Measurements from ENCODE around the gene GDPD3.

The GDPD3 gene

GRCh38 chr16:30094541-30095165 is 18.7 kb downstream of the GDPD3 start:
- DNase-seq: no peak

- peak; percentile 87 for DNase-seq
These were observed 20.8 kb downstream of the GDPD3 start for GRCh38 chr16:30092373-30093010.

DNA sequence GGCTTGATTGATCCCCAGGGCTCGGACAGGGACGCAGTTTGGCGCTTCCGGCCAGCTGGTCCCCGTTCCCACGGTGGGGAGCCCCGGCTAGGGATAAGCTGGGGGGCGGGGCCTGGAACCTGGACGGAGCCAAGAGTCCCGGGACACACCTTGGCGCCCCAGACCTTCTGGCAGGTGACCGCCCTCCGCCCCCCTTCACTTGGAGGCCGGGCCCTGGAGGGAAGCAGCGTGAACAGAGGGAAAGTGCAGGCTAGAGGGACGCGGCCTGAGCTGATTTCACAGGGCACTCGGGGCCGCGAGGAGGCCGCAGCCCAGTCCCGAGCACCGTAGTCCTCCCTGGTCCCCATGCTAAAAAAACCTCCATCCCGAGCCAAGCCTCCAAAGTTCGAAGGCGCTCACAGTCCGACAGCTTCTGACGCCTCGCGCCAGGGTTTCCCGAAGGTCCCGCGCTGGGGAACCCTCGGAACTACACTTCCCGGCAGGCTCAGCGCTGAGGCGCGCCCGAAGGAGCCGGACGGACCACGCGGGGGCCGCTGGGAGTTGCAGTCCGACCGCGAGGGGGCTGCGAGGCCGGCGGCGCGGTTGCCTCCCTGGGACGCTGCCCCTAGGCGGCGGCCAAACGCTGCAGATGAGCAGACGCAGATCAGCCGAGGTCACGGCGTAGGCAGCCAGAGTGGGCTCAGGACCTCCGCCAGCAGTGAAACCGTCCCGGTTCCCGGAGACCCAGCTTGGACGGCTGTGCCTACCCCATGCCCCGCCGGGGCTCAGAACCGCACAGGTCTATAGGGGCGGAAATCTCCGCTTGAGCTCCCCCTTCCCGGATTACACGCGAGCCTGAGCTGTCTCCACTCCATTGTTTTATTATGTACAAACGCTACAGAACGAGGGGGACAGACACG is 21.6 kb downstream of the GDPD3 start, which contains the start of gene TBX6:
Gene TBX6, minus strand, starts transcription at position 451 of the 899 bp plus-strand sequence. CDS start 731 bp downstream, outside the sequence.
- DNase-seq: peak; percentile 97

DNA sequence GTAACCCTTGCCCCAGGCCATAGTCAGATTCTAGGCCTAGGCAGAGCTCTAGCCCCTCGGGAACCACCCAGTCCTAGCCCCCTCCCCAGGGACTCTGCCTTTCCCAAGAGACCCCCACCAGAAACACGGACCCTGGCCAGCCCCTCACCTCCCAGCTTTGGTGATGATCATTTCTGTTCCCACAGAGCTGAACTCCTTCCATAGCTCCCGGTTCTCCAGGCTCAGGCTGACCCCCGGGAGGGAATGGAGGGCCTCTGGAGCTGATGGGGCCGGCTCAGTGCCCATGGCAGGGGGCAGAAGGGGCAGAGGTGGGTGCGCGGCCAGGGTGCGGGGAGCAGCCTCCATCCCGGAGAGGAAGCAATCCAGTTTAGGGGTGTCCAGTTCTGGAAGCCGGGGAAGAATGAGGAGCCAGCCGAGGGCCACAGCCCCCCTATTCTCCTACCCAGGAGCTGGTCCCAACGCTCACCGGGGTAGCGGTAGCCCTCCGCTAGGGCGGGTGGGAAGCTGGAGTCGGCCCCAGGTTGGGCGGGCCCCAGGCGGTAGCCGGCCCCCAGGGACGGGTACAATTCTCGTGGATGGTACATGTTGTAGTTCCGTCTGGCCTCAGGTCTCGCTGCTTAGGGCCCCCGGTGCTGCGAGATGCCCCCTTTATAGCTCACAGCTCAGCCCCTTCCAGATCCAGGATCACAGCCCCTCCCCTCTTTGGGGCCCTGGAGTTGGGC is 22.6 kb downstream of the GDPD3 start:
- DNase-seq: no peak

DNA sequence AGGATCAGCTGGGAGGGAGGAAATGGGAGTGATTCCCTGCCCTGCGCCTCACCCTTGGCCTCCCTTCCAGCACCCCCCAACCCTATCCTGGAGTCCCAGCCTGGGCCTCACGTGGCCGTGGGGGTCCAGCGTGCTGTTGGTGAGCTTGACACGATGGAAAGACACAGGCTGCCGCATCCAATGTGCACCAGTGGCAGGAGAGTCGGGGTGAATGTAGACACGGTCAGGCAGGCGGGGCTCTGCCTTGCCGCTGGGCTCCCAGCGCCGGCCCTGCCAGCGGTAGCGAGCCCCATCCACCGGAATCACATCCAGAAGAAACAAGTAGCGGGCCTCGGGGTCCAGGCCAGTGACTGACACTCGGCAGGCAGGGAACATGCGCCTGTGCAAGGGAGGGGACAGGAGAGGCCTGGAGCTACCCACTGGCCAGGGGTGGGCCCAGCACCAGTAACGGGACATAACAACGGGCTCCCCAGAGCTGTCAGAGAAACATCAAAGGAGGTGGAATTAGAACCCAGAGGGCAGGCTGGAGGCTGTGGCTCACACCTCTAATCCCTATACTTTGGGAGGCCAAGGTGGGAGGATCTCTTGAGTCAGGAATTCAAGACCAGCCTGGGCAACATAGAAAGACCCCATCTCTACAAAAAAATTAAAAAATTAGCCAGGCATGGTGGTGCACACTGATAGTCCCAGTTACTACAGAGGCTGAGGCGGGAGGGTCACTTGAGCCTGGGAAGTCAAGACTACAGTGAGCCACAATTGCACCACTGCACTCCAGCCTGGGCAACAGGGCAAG is 24.3 kb downstream of the GDPD3 start:
- DNase-seq: no peak

- no peak for DNase-seq
These were observed 25.0 kb downstream of the GDPD3 start for GRCh38 chr16:30088237-30088831.

DNA sequence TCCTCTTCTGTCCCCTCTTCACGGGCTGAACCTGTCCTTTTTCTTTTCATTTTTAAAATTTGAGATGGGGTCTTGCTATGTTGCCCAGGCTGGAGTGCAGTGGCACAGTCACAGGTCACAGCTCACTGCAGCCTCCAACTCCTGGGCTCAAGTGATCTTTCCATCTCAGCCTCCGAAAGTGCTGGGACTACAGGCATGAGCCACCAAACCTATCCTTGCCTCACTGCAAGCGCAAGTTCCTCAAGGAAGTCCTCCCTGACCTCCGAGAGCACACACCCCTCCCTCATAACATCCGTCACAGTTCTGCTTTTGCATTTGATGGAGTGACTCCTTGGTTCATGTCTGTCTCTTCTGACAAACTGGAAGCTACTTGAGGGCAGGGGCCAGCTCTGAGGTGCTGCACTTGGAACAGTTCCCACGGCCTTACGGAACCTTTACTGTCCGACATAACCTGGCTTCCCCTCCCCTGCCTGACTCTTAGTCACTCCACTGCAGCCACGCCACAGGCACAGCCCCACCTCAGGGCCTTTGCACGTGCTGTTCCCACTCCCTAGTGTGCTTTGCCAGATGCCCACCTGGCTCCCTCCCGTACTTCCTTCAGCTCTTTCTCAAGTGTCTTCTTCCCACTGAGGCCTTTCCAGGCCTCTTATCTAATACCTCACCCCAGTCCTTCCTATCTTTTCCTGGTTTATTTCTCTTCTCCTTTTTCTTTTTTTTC is 26.0 kb downstream of the GDPD3 start:
- DNase-seq: no peak

DNA sequence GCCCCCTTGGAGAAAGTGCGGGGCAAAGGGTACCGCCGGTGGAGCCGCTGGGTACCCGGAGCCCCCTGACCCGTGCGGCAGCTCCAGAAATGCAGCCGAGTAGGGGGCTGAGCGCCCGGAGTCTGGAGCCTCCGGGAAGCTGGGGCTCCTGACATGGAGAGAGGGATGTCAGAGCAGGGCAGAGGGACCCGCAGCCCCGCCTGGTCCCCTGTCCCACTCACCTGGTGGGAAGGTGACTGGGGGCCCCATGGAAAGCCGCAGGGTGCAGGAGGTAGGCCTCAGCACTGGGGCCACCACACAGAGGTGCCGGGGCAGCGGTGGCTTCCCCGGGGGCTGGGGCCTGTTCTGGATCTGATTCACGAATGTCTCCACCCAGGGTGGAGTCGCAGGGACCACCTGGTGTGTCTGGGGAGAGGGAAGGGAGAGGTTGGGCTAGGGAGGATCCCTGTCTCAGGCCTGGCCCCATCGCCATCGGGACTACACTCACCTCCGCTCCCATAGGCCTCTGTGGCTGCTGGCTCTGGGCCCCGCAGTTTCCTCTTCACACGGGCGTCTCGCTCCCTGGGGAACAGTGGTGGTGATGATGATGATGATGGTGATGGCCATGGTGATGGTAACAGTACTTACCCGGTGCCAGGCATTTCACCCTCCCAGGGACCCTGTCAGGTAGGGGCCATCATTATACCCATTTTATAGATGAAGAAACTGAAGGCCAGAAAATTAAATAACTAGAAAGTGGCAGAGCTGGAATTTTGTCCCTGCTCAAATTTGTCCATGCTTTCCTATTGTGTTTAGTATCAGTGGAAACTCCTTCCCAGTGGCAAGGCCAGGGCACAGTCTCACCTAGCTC is 26.8 kb downstream of the GDPD3 start:
- no peak for DNase-seq

DNA sequence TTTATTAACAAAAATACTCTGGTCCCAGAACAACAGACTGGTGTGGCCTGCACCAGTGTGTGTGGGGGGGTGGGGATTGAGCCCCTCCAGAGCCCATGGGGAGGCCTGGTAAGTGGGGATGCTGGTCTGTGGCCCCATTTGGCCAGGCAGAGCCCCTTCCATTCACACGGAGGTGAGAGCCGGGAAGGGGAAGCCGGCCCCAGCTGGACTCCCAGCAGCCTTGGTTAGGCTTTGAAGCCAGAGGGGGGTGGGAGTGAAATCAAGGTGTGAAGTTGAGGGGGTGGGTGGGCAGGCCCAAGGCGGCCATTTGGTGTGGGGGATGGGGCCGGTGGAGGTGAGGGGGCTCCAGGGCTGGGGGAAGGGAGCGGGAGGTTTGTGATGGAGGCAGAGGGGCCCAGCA is 27.5 kb downstream of the GDPD3 start:
- no peak for DNase-seq

DNA sequence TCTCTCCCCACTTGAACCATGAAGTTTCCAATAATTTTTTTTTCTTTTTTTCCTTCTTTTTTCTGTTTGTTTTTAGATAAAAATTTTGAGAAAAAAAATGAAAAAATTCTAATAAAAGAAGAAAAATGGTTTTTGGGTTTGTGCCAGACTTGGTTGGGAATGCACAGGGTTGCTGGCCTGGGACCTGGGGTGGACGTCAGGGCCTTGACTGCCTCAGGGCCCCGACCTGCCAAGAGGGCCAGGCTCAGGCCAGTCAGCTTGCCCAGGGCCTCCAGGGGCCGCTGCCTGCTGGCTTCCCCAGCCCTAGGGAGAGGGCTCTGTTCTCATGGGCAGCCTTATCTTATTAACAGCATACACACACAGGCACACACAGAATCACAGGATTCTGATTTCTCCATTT is 28.1 kb downstream of the GDPD3 start:
- DNase-seq: no peak

- DNase-seq: no peak
These were observed 28.5 kb downstream of the GDPD3 start for GRCh38 chr16:30084816-30085159.

DNA sequence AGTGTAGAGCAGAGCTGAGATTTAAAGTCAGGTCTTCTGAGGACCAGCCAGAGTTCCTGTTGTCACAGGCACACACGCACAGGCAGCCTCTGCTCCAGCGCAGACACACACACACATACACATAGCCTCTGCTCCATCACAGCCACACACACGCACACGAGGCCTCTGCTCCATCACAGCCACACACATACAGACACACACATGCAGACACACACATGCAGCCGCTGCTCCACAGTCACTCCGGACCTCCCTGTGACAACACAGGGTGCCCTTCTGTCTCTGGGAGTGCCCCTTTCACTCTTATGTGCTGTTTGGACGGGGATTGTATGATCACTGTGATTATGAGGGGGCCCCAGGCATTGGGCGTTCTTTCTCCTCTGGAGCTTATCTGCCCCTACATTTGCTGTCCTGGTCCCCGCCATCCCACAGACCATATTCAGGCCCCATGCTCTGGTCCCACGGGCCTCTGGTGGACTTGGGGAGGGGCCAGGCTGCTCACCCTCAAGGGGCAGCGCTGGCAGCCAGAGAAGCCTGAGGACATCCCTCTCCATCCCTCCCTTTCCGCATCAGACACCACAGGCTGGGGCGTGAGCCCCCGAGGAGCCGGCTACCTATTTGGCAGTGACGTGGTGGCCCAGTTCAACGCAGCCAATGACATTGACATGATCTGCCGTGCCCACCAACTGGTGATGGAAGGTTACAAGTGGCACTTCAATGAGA is 29.1 kb downstream of the GDPD3 start:
- no peak for DNase-seq

GRCh38 chr16:30083216-30084055 is 29.9 kb downstream of the GDPD3 start:
- no peak for DNase-seq

DNA sequence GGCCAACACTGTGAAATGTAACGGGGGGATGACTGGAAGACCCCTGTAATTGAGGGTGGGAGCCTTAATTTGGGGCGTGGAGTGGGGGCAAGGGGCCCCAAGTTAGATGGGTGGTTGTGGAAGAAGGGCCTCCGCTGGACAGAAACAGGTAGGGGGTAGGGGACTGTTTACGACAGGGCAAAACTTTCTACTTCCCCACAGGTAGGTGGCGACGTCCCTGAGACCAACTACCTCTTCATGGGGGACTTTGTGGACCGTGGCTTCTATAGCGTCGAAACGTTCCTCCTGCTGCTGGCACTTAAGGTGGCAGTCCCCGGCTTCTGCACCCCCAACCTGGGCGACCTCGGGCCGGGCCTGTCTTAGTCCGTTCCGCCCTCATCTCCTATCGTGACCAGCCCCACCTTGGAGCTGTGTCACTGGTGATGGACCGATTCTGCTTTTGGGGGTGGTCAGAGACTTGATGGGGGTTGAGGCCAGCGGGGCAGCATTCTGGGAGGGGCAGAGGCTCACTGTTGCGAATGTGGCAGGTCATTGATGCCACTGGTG is 30.7 kb downstream of the GDPD3 start:
- DNase-seq: no peak

GRCh38 chr16:30079480-30079879 is 33.9 kb downstream of the GDPD3 start:
- DNase-seq: no peak

DNA sequence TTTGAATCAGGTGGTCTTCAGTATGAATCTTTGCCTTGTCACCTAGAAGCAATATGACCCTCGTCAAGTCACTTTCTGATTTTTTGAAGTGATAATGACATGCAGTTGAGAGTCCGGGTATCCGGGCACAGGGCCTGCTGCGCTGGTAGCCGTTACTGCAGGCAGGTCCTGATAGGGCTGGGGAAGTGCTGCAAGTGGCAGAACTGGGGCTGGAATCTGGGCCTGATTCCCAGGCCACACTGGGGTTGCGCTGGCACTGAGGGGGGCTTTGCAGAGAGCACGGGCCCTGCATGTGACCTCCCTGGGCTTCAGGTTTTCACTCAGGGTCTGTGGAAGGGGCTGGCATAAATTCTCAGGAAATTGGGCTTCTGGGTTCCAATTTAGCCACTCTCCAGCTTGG is 34.6 kb downstream of the GDPD3 start:
- no peak for DNase-seq

GRCh38 chr16:30077656-30078055 is 35.7 kb downstream of the GDPD3 start:
- DNase-seq: no peak

DNA sequence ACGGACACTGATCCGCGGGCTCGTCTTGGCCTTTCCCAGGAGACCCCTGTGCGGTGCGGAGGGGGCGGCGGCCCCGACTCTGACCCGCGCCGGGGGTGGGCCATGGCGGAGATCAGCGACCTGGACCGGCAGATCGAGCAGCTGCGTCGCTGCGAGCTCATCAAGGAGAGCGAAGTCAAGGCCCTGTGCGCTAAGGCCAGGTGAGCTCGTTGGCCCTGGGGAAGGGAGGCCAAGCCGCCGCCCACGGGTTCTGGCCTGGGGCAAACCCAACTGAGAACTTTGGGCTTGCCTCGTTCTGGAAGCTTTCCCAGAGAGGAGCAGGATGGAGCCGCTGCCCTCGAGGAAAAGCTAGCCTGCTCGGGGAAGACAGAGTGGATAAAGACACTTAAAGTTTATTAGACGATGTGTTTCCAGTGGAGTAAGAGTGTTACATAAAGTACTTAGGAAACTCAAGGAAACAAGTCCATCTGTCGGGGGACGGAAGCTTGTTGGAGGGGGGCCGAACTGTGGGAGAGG is 37.0 kb downstream of the GDPD3 start:
- no peak for DNase-seq

All from activated CD8-positive, alpha-beta memory T cell treated with anti-CD3 and anti-CD28 coated beads for 24 hours (primary cell).